Heart right ventricle (tissue), 16 donors: ENCODE results near the gene C3orf80. TPM values are rescaled to one million over a fixed set of nuclear protein-coding genes. Genes with fewer than 3 reads are reported as not detected.

ENCODE experiments used
- ATAC-seq, 8 donors: fragments of 200-7000 bp; cut with Tn5 transposase; one replicate each; pipeline ENCODE4 v1.9.1; 2020; ENCODE audit warnings: mild to moderate bottlenecking in 8 of 8, moderate library complexity in 8 of 8, moderate number of reproducible peaks in 1 of 8
- DNase-seq, 2 donors: peaks; one replicate each; pipeline ENCODE4 v3.0.0-alpha.2; 2020
- H3K27ac ChIP-seq, 10 donors: fragments of 200-600 bp; sonication (generic) in 2 of 10; one replicate each; pipeline versions ENCODE4 v1.5.0 to v1.8.0; 2020 to 2022; ENCODE audit warnings: mild to moderate bottlenecking in 3 of 10
- H3K27me3 ChIP-seq, 7 donors: fragments of 200-600 bp; one replicate each; pipeline ENCODE4 v1.8.0; 2021 to 2022; ENCODE audit warnings: mild to moderate bottlenecking in 2 of 7
- H3K36me3 ChIP-seq, 9 donors: fragments of 200-600 bp; sonication (generic) in 1 of 9; one replicate each; pipeline versions ENCODE4 v1.5.0 to v1.8.0; 2020 to 2022; ENCODE audit warnings: mild to moderate bottlenecking in 2 of 9
- H3K4me1 ChIP-seq, 9 donors: fragments of 200-600 bp; sonication (generic) in 1 of 9; one replicate each; pipeline versions ENCODE4 v1.5.0 to v1.8.0; 2020 to 2022; ENCODE audit warnings: mild to moderate bottlenecking in 4 of 9
- H3K4me3 ChIP-seq, 10 donors: fragments of 200-600 bp; sonication (generic) in 2 of 10; one replicate each; pipeline versions ENCODE4 v1.5.0 to v1.8.0; 2020 to 2022; ENCODE audit warnings: mild to moderate bottlenecking in 7 of 10, moderate library complexity in 2 of 10
- H3K9me3 ChIP-seq, 11 donors: fragments of 200-600 bp in 10 of 11; sonication (generic) in 2 of 11; one replicate each; pipeline versions ENCODE4 v1.5.0 to v1.8.0; 2013 to 2022; ENCODE audit warnings: mild to moderate bottlenecking in 2 of 11, control low read depth in 1 of 11, moderate library complexity in 1 of 11
- WGBS, 2 donors: extraction: QIAGEN DNeasy Blood & Tissue Kit; methylation state at CpG; one replicate each; pipeline ENCODE4 v1.1.7; 2013; ENCODE audit warnings: inconsistent platforms in 1 of 2; 5-methylcytosine and 5-hydroxymethylcytosine counted together
- intact Hi-C, 10 donors: fragments of 100-400 bp; cut with DNase I; formaldehyde crosslinking; loops; one replicate each; pipeline versions ENCODE4 v1.11.1 to v1.14.2; 2022
- polyA plus RNA-seq, 2 donors: library from polyadenylated mRNA; stranded (reverse); fragments of 200-250 nt; gene quantifications; one replicate each; pipeline ENCODE4 v1.2.3, GENCODE V29; 2013
- total RNA-seq, 10 donors: library from RNA; stranded (reverse); fragmentation: NEBNext Ultra II Directional in 3 of 10; extraction: Animal tissue kit (Norgen Biotek cat#: 25700) in 3 of 10; gene quantifications; one replicate each; pipeline versions ENCODE4 v1.2.1 to v1.2.4, GENCODE V29; 2021 to 2023
- TF ChIP-seq, protein P1 (sequence below), 9 donors: fragments of 200-600 bp; sonication (generic) in 2 of 9; IDR thresholded peaks; one replicate each; pipeline versions ENCODE4 v1.5.0 to v1.8.0; 2021 to 2022; ENCODE audit warnings: antibody characterized with exemption in 9 of 9, mild to moderate bottlenecking in 5 of 9, moderate library complexity in 1 of 9
- donor health status: Arrhythmogenic right ventricular cardiomyopathy.
- donor health status: ischemic (EF 13 %, LVEDD 7.1; RV severe dilation, severe dysfunction).
- donor health status: healthy with polysubstance abuse.
- donor health status: DM: no; HTN: yes; CAD: no.
- donor health status: DM: no; HTN: no; CAD: no.
- donor health status: ischemic (EF 25% LVEDD 6.9; RV normal size, moderate dysfunction).
- donor health status: ischemic (EF 25% LVEDD 5.7; RV mildly dilated, moderate dysfunction).
- donor health status: healthy.
- donor health status: DM: yes; HTN: yes; CAD: no.
- donor health status: Ischemic cardiomyopathy.
- donor health status: ischemic (EF 35%, LVEDD 5.7; RV mildly dilated, moderate dysfunction).
- donor health status: nonischemic (EF 11% LVEDD 7.7; RV severe dilation, severe dysfunction).
- donor health status: DM: yes; HTN: yes; CAD: no.
- donor health status: PGD.
- donor health status: ischemic (EF 29% LVEDD 5.4; RV normal size, mild dysfunction).
- donor health status: nonischemic (EF 23%, LVEDD 6.1; RV moderate dilation, normal function).

Gene C3orf80
- total and polyA plus RNA-seq, 12 donors = 0.09 to 0.70 (median 0.16) TPM; not detected in 3

GRCh38 chr3:160224256-160224655, 966 bp upstream of the C3orf80 start:
- Histone ChIP-seq H3K36me3 (no peaks in the 10 kb centered on the region), H3K27me3 (peaks cover 9 to 73% (median 39%) of the 10 kb centered on the region in 7 donors), H3K4me3 (no peak overlapping the region), H3K9me3 (no peaks in the 10 kb centered on the region), H3K4me1 (peaks cover 0 to 25% (median 19%) of the 10 kb centered on the region in 9 donors), H3K27ac (no peak overlapping the region)
- TF ChIP-seq, protein P1, sequence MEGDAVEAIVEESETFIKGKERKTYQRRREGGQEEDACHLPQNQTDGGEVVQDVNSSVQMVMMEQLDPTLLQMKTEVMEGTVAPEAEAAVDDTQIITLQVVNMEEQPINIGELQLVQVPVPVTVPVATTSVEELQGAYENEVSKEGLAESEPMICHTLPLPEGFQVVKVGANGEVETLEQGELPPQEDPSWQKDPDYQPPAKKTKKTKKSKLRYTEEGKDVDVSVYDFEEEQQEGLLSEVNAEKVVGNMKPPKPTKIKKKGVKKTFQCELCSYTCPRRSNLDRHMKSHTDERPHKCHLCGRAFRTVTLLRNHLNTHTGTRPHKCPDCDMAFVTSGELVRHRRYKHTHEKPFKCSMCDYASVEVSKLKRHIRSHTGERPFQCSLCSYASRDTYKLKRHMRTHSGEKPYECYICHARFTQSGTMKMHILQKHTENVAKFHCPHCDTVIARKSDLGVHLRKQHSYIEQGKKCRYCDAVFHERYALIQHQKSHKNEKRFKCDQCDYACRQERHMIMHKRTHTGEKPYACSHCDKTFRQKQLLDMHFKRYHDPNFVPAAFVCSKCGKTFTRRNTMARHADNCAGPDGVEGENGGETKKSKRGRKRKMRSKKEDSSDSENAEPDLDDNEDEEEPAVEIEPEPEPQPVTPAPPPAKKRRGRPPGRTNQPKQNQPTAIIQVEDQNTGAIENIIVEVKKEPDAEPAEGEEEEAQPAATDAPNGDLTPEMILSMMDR (IDR thresholded peaks at IDR 0.05) = no peak
- DNase-seq (no peak), ATAC-seq (peak in 1 of 8 donors; percentile 26)
- intact Hi-C loops = no loop called here
- 27 to 29% methylated on average over 12 of the region's 12 CpGs for WGBS, 2 donors

DNA sequence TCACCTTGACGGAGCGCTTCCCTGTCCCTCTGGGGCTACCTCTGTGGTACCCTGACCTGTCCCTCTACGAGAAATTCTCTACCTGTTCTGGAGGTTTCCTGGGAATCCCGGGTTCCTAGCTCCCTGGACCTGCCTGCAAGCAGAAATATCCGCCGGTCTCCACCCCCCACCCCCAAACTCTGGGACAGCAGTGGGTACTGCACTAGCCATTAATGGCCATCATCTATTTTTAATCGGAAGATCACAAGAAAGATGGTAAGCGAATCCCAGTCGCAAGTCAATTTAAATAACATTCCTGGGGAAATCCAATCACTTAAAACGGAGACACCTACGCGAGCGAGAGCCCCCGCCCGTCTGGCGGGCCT, 429 bp upstream of the C3orf80 start:
- H3K27me3 ChIP-seq = peaks cover 9 to 78% (median 44%) of the 10 kb centered on the region in 7 donors

DNA sequence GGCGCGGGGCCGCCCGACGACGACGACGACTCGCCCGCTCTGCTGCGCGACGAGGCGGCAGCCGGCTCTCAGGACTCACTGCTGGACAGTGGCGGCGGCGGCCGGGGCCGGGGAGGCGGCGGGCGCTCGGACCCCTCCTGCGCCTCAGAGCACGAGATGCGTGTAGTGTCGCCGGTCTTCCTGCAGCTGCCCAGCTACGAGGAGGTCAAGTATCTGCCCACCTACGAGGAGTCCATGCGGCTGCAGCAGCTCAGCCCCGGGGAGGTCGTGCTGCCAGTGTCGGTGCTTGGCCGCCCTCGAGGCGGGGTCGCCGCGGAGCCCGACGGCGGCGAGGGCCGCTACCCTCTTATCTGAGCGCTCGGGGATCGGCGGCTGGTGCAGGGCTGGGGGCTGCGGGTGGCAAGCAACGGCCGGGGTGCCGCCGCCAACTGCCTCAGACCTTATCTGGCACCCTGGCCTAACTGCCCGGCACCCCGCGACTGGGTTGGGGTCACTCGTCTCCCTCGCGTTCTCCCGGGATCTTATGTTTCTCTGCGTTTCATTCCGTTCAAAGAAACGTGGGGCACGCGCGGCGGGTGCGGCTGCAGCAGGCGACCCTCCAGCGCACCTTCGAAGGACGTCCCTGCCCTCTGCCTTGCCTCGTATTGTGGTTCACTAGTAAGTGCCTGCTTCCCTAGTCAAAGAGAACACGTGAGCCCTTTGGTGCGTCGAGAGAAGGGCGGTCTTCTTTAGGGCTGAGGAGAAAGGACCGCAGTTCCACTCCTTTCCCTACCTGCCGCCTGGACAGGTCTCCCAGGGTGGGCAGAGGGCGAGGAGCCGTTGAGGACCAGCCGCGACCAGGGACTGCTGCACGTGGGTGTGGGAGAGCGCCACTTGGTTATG, 1.0 kb downstream of the C3orf80 start:
- H3K4me3 ChIP-seq = peak overlapping the region in 9 of 10 donors; percentile 40 to 70 (median 62)
- H3K36me3 ChIP-seq = no peaks in the 10 kb centered on the region
- intact Hi-C loops = loop anchor here in 1 of 10 donors (5.0 kb wide), 1 partner anchor 116 kb away; no protein-coding TSS in a partner anchor
- H3K27ac ChIP-seq = no peak overlapping the region
- DNase-seq (peak in 1 of 2 donors; percentile 13), ATAC-seq (peak in 4 of 8 donors; percentile 7 to 59 (median 40))
- peaks cover 0 to 25% (median 19%) of the 10 kb centered on the region in 9 donors for H3K4me1 ChIP-seq
- TF ChIP-seq, protein P1 (IDR thresholded peaks at IDR 0.05) = no peak
- peaks cover 9 to 91% (median 55%) of the 10 kb centered on the region in 7 donors for H3K27me3 ChIP-seq
- H3K9me3 ChIP-seq = no peaks in the 10 kb centered on the region
- WGBS, 2 donors = 2 to 3% methylated on average over 87 of the region's 87 CpGs

More for the DNA sequence above, 429 bp upstream of the C3orf80 start:
- H3K36me3 ChIP-seq = no peaks in the 10 kb centered on the region
- WGBS, 2 donors = 8 to 9% methylated on average over 16 of the region's 16 CpGs
- TF ChIP-seq, protein P1 (IDR thresholded peaks at IDR 0.05) = no peak
- H3K27ac ChIP-seq = no peak overlapping the region
- no peaks in the 10 kb centered on the region for H3K9me3 ChIP-seq
- H3K4me3 ChIP-seq = peak overlapping the region; percentile 40 to 70 (median 60)
- DNase-seq = no peak
- H3K4me1 ChIP-seq = peaks cover 0 to 25% (median 19%) of the 10 kb centered on the region in 9 donors
- no peak for ATAC-seq
- intact Hi-C loops = loop anchor here in 1 of 10 donors (5.0 kb wide), 1 partner anchor 118 kb away; no protein-coding TSS in a partner anchor

- H3K27me3 ChIP-seq = peaks cover 9 to 86% (median 66%) of the 10 kb centered on the region in 7 donors
- no peak overlapping the region for H3K4me3 ChIP-seq
- H3K9me3 ChIP-seq = no peaks in the 10 kb centered on the region
- ATAC-seq (no peak), DNase-seq (no peak)
- H3K27ac ChIP-seq = no peak overlapping the region
- TF ChIP-seq, protein P1 (IDR thresholded peaks at IDR 0.05) = no peak
- H3K4me1 ChIP-seq = peaks cover 0 to 25% (median 19%) of the 10 kb centered on the region in 9 donors
- WGBS, 2 donors = 71 to 81% methylated on average over 3 of the region's 3 CpGs
- H3K36me3 ChIP-seq = no peaks in the 10 kb centered on the region
- intact Hi-C loops = loop anchor here in 1 of 10 donors (5.0 kb wide), 1 partner anchor 115 kb away; no protein-coding TSS in a partner anchor
Measured at GRCh38 chr3:160227419-160227818, 2.2 kb downstream of the C3orf80 start.
